Measurements from ENCODE around the gene PFKFB4.

- TF ChIP-seq ZNF274 (IDR thresholded peaks at IDR 0.05; ENCODE audit: low read depth, low read length) = no peak
- no peak for TF ChIP-seq SUZ12 (IDR thresholded peaks at IDR 0.05; ENCODE audit: extremely low read depth, insufficient read depth, insufficient read length)
Measured at GRCh38 chr3:48601622-48601994, 45.0 kb upstream of the PFKFB4 start.

All from NT2/D1 (cell line).